A673 (cell line): Measurements from ENCODE around the gene CYP19A1. TPM values are rescaled to one million over a fixed set of nuclear protein-coding genes. Genes with fewer than 3 reads are reported as not detected.

ENCODE experiments used
- BruUV-seq: library from RNA; stranded (reverse); fragments of 400-500 nt; replicated peaks from 2 replicates; lab custom pipeline; 2021; lab: Mats Ljungman, UMichigan
- CTCF ChIA-PET: fragments of 300-600 bp; sonication (Branson Sonifier 250); formaldehyde crosslinking; loops from one replicate; lab custom pipeline; 2022; ENCODE audit warnings: antibody characterized with exemption; lab: Charles Lee
- POLR2A ChIA-PET: fragments of 300-600 bp; sonication (Branson Sonifier 250); formaldehyde crosslinking; loops from one replicate; lab custom pipeline; 2022; ENCODE audit warnings: antibody characterized with exemption; ENCODE audit not compliant: low non-redundant PET; lab: Charles Lee
- DNase-seq: peaks from one replicate; pipeline ENCODE4 v3.0.0-alpha.2; 2015; ENCODE audit warnings: low spot score
- H3K27ac ChIP-seq: fragments of 200-600 bp; sonication (generic); 2 replicates; pipeline ENCODE4 v1.5.1; 2016; ENCODE audit warnings: mixed run types, low read depth, mild to moderate bottlenecking, mixed read lengths, antibody characterized with exemption, low read length; ENCODE audit not compliant: poor library complexity, severe bottlenecking
- H3K27me3 ChIP-seq: fragments of 200-600 bp; sonication (generic); replicated peaks from 2 replicates; pipeline ENCODE4 v1.6.1; 2017; ENCODE audit warnings: mixed run types, low read depth, mild to moderate bottlenecking, mixed read lengths, antibody characterized with exemption, low read length; ENCODE audit not compliant: insufficient read depth, poor library complexity
- H3K36me3 ChIP-seq: fragments of 200-600 bp; sonication (generic); 2 replicates; pipeline ENCODE4 v1.6.1; 2016; ENCODE audit warnings: mixed run types, mild to moderate bottlenecking, mixed read lengths, antibody characterized with exemption, low read length; ENCODE audit not compliant: insufficient read depth, poor library complexity, severe bottlenecking
- H3K4me1 ChIP-seq: fragments of 200-600 bp; sonication (generic); 2 replicates; pipeline ENCODE4 v1.6.1; 2017; ENCODE audit warnings: mixed run types, mild to moderate bottlenecking, mixed read lengths, antibody characterized with exemption, low read length; ENCODE audit not compliant: insufficient read depth, poor library complexity, severe bottlenecking
- H3K4me3 ChIP-seq: fragments of 200-600 bp; sonication (generic); 2 replicates; pipeline ENCODE4 v1.5.1; 2016; ENCODE audit warnings: low read depth, mixed run types, mild to moderate bottlenecking, mixed read lengths, low read length; ENCODE audit not compliant: poor library complexity, severe bottlenecking
- H3K9me3 ChIP-seq: fragments of 200-600 bp; sonication (generic); 2 replicates; pipeline ENCODE4 v1.6.1; 2016; ENCODE audit warnings: mixed run types, low read depth, mild to moderate bottlenecking, mixed read lengths, antibody characterized with exemption, low read length; ENCODE audit not compliant: poor library complexity, severe bottlenecking
- CTCF ChIP-seq: fragments of 300-800, 200-600 bp; sonication (generic); conservative IDR thresholded peaks from 2 replicates; pipeline ENCODE4 v1.5.1; 2017; ENCODE audit warnings: low read depth, mild to moderate bottlenecking, antibody characterized with exemption, low read length, moderate library complexity, mixed read lengths
- EZH2 ChIP-seq: fragments of 200-600 bp; sonication (generic); IDR thresholded peaks from 2 replicates; pipeline ENCODE4 v1.6.1; 2017; ENCODE audit warnings: borderline replicate concordance, low read depth, mild to moderate bottlenecking, mixed read lengths, antibody characterized with exemption, low read length; ENCODE audit not compliant: poor library complexity, severe bottlenecking
- intact Hi-C: fragments of 100-400 bp; cut with micrococcal nuclease; formaldehyde crosslinking; loops from one replicate; pipeline ENCODE4 v1.10.0; 2022; ENCODE audit not compliant: unreplicated experiment
- total RNA-seq: library from RNA; stranded (reverse); gene quantifications from 2 replicates; pipeline ENCODE4 v1.2.3, GENCODE V29; 2021

The CYP19A1 gene
- total RNA-seq, 1 experiment from 2014 or later, result 0.80 TPM

GRCh38 chr15:51171634-51171932 lies 166.8 kb downstream of the CYP19A1 start:
- ChIA-PET CTCF (interaction anchor here (1.9 kb wide), 1 partner anchor 8 kb away, joined by 6 read pairs; no protein-coding TSS in a partner anchor), POLR2A (interaction anchor here (0.7 kb wide), 1 partner anchor 28 kb away, joined by 3 read pairs; no protein-coding TSS in a partner anchor)
- H3K9me3 ChIP-seq, result no peaks in the 10 kb centered on the region
- no TSS peak for BruUV-seq
- TF ChIP-seq EZH2, result no peak
- TF ChIP-seq CTCF, result no peak
- no peak overlapping the region for H3K27ac ChIP-seq
- intact Hi-C loops, result no loop called here
- DNase-seq, result no peak
- no peaks in the 10 kb centered on the region for H3K36me3 ChIP-seq
- no peaks in the 10 kb centered on the region for H3K27me3 ChIP-seq
- H3K4me1 ChIP-seq, result no peaks in the 10 kb centered on the region
- H3K4me3 ChIP-seq, result no peak overlapping the region

GRCh38 chr15:51170882-51171633 lies 167.3 kb downstream of the CYP19A1 start:
- no peak for DNase-seq
- H3K9me3 ChIP-seq, result no peaks in the 10 kb centered on the region
- POLR2A ChIA-PET, result interaction anchor here (0.7 kb wide), 1 partner anchor 28 kb away, joined by 3 read pairs; no protein-coding TSS in a partner anchor
- no peak overlapping the region for H3K27ac ChIP-seq
- CTCF ChIA-PET, result interaction anchor here (1.9 kb wide), 1 partner anchor 8 kb away, joined by 6 read pairs; no protein-coding TSS in a partner anchor
- H3K4me3 ChIP-seq, result no peak overlapping the region
- BruUV-seq, result no TSS peak
- H3K36me3 ChIP-seq, result no peaks in the 10 kb centered on the region
- no peaks in the 10 kb centered on the region for H3K4me1 ChIP-seq
- intact Hi-C loops, result no loop called here
- H3K27me3 ChIP-seq, result no peaks in the 10 kb centered on the region
- no peak for TF ChIP-seq EZH2

- Histone ChIP-seq H3K36me3 (no peaks in the 10 kb centered on the region), H3K27ac (no peak overlapping the region), H3K27me3 (peaks cover 11% of the 10 kb centered on the region), H3K9me3 (no peaks in the 10 kb centered on the region), H3K4me1 (no peaks in the 10 kb centered on the region), H3K4me3 (no peak overlapping the region)
- no TSS peak for BruUV-seq
- no peak for DNase-seq
- intact Hi-C loops, result loop anchor here (10.0 kb wide), 1 partner anchor 326 kb away; no protein-coding TSS in a partner anchor
- ChIA-PET POLR2A (no interaction called here), CTCF (no interaction called here)
- TF ChIP-seq EZH2 (no peak), CTCF (no peak)
Measured at GRCh38 chr15:51168700-51169099, 169.7 kb downstream of the CYP19A1 start.
